Astrocyte of the cerebellum (primary cell): Measurements from ENCODE around the gene PISD.

Experiments used
- DNase-seq: peaks from one replicate; pipeline ENCODE4 v3.0.0-alpha.2; 2011; ENCODE audit warnings: low read depth
- H3K4me3 ChIP-seq: 2 replicates; pipeline ENCODE4 v1.5.1; 2011; ENCODE audit warnings: mild to moderate bottlenecking, low read depth, low read length, moderate library complexity
- in situ Hi-C: cut with HindIII; loops from 2 replicates; pipeline ENCODE4 v1.10.0; 2017; ENCODE audit warnings: low sequenced_read_pairs
- TF ChIP-seq, protein P1 (sequence below): IDR thresholded peaks from 2 replicates; pipeline ENCODE4 v1.5.1; 2012; ENCODE audit warnings: low read length, low read depth, moderate library complexity, mild to moderate bottlenecking; ENCODE audit errors: missing control alignments

Gene PISD

DNA sequence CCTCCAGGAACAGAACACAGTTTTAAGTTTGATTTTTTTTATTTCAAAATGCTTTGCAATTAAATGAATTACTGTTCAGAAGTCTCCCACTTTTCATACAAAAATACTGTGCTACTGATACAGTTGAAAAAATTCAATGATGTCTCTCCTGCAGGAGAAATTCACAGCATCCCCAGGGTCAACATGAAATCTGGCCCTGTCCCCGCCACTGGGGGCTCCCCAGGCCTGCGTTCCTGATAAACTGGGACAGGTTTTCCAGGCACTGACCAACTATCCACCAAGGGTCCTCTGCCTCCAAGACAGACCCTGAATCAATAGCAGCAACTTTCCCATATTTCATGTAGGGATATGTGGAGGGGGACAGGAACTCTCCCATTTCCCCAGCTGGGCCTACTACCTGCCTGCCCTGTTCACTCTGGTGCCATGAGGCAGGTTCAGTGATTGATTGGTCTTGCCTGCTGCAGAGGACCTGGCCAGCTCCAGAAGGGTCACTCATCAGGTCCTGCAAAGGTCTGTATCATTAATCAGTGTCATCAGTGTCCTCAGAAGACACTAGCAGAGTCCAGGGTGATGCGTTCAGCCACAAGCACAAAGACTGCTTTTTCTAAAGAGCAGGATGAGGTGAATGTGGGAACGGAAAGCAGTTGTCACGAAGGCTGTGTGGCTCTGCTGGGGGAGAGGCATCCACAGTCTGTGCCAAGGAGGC lies 43.4 kb downstream of the PISD start:
- TF ChIP-seq, protein P1, sequence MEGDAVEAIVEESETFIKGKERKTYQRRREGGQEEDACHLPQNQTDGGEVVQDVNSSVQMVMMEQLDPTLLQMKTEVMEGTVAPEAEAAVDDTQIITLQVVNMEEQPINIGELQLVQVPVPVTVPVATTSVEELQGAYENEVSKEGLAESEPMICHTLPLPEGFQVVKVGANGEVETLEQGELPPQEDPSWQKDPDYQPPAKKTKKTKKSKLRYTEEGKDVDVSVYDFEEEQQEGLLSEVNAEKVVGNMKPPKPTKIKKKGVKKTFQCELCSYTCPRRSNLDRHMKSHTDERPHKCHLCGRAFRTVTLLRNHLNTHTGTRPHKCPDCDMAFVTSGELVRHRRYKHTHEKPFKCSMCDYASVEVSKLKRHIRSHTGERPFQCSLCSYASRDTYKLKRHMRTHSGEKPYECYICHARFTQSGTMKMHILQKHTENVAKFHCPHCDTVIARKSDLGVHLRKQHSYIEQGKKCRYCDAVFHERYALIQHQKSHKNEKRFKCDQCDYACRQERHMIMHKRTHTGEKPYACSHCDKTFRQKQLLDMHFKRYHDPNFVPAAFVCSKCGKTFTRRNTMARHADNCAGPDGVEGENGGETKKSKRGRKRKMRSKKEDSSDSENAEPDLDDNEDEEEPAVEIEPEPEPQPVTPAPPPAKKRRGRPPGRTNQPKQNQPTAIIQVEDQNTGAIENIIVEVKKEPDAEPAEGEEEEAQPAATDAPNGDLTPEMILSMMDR = no peak
- in situ Hi-C loops = loop anchor here (5.0 kb wide), 1 partner anchor 49 kb away; no protein-coding TSS in a partner anchor
- DNase-seq = no peak
- no peak overlapping the region for H3K4me3 ChIP-seq

DNA sequence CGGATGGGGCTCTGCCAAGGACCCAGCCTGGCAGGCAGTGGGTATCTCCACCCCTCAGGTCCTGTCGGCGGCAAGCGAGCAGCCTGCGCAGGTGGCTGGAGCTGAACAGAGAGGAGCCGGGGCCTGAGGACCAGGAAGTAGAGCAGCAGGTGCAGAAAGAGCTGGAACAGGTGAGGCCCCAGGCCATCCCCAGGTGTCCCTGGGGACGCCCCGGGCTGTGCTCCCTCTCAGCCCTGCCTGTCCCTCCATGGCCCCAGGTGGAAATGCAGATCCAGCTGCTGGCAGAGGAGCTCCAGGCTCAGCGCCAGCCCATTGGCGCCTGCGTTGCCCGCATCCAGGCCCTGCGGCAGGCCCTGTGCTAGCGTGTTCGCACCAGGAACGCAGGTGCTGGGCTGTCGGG lies 44.0 kb downstream of the PISD start:
- in situ Hi-C loops = loop anchor here (5.0 kb wide), 1 partner anchor 49 kb away; no protein-coding TSS in a partner anchor
- H3K4me3 ChIP-seq = no peak overlapping the region
- TF ChIP-seq, protein P1 = no peak
- DNase-seq = no peak

DNA sequence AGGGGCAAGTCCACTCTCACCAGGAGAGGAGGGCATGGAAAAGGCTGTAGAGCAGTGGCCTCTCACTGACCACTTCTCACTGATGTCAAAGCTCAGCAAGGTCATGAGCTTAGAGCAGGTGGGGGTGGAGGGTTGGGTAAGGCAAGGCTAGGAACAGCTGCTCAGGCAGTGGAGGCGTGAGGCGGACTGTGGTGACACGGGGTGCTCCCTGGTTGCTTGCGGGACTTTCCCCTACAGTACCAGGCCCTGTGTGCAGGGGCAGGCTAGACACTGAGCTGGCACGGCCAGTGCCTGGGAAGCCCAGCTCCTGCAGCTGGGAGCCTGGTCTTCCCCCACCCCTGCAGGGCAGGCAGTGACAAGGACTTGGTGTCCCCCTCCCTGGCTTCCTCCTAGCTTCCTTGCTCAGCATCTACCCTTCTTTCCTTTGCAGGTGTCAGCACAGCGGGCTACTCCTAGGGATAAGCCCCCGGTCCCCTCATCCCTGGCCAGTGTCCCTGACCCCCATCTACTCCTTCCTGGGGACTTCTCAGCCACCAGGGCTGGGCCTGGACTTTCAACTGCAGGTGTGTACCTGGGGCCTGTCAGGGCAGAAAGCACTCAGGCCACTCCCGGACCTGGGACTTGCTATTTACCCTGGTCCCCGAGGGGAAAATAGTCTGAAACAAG lies 45.6 kb downstream of the PISD start:
- no peak for DNase-seq
- no peak overlapping the region for H3K4me3 ChIP-seq
- TF ChIP-seq, protein P1 = no peak
- in situ Hi-C loops = loop anchor here (5.0 kb wide), 1 partner anchor 51 kb away; no protein-coding TSS in a partner anchor

DNA sequence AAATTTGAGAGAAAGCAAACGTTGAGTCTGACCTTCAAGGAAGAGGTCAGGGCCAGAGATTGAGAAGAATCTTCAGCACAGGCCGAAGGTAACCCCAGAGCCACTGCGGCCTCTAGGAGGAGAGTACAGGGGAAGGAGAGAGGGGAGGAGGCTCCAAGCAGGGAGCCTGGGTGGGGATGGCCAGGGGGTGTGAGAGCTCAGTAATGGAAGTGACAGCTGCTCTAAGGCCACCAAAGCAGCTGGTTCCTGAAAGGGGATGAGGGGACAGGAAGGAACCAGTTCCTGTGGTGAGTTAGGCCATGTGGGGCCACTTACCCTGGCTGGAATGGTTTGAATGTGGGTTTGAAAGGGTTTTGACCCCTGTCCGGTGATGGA lies 46.1 kb downstream of the PISD start:
- TF ChIP-seq, protein P1 = no peak
- DNase-seq = no peak
- in situ Hi-C loops = loop anchor here (5.0 kb wide), 1 partner anchor 51 kb away; no protein-coding TSS in a partner anchor
- H3K4me3 ChIP-seq = no peak overlapping the region

DNA sequence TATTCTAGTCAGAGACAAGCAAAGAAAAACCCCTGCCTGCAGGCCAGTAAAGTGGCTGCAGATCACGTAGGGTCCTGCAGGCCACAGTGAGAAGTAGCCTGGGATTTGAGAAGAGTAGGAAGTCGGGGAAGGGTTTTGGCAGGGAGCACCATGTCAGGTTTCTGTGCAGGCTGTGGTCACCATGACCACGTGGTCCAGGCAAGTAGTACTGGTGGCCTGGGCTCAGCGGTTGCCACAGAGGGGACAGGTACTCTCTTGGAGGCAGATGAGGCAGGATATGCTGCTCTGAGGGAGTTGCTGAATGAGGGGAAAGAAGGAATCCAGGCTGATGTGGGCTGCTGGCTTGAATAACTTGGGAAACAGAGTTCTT lies 46.5 kb downstream of the PISD start:
- H3K4me3 ChIP-seq = no peak overlapping the region
- TF ChIP-seq, protein P1 = no peak
- in situ Hi-C loops = loop anchor here (5.0 kb wide), 1 partner anchor 52 kb away; no protein-coding TSS in a partner anchor
- DNase-seq = no peak

DNA sequence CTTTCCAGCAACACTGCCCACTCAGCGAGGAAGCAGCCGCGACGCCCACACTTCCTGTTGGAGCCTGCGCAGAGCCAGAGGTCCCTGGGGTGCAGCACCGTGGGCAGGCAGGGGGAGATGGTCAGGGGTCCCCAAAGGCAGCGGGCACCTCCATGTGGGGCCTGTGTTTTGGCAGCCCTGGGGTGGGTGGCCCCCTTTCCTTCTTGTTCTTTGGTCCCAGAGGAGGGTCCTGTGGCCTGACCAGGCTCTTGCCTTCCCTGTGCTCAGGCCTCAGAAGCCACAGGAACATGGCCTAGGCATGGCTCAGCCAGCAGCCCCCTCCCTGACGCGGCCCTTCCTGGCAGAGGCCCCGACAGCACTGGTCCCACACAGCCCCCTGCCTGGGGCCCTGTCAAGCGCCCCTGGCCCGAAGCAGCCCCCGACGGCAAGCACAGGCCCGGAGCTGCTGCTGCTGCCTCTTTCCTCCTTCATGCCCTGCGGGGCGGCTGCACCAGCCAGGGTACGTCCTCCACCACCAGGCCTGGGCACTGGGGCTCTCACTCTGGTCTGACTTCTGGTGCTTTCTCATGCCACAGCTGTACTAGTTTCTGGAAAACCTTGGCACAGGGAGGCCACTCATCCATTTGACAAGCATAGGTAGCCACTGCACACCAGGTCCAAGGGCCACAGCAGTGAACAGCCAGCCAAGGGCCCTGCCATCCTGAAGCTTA lies 47.1 kb downstream of the PISD start:
- TF ChIP-seq, protein P1 = no peak

More for the DNA sequence above, 47.1 kb downstream of the PISD start:
- no peak for DNase-seq
- in situ Hi-C loops = loop anchor here (5.0 kb wide), 1 partner anchor 52 kb away; no protein-coding TSS in a partner anchor
- no peak overlapping the region for H3K4me3 ChIP-seq
